HEK293 (cell line): ENCODE results near the gene PRSS8.
A peak's percentile ranks its signal among the peaks of the same experiment; 100 is the strongest.

ENCODE experiments used
- BCL11B ChIP-seq: fragments of 450-650 bp; formaldehyde crosslinking; IDR thresholded peaks from 2 replicates; pipeline ENCODE4 v1.5.1; 2016; ENCODE audit warnings: low read depth, missing biosample characterization, missing genetic modification characterization
- KLF7 ChIP-seq: fragments of 450-650 bp; formaldehyde crosslinking; IDR thresholded peaks from 2 replicates; pipeline ENCODE4 v1.5.1; 2016; ENCODE audit warnings: missing biosample characterization, missing genetic modification characterization, borderline replicate concordance
- PATZ1 ChIP-seq: fragments of 450-650 bp; formaldehyde crosslinking; IDR thresholded peaks from 2 replicates; pipeline ENCODE4 v1.5.1; 2016; ENCODE audit warnings: missing biosample characterization, missing genetic modification characterization
- PRDM4 ChIP-seq: fragments of 450-650 bp; formaldehyde crosslinking; IDR thresholded peaks from 2 replicates; pipeline ENCODE4 v1.5.1; 2017; ENCODE audit warnings: missing biosample characterization, missing genetic modification characterization
- REST ChIP-seq: fragments of 450-650 bp; formaldehyde crosslinking; IDR thresholded peaks from 2 replicates; pipeline ENCODE4 v1.5.1; 2016; ENCODE audit warnings: missing biosample characterization, missing genetic modification characterization
- ZBTB11 ChIP-seq: fragments of 450-650 bp; formaldehyde crosslinking; conservative IDR thresholded peaks from 2 replicates; pipeline ENCODE4 v1.5.1; 2016; ENCODE audit warnings: low read depth, missing biosample characterization, missing genetic modification characterization
- ZBTB21 ChIP-seq: fragments of 450-650 bp; formaldehyde crosslinking; IDR thresholded peaks from 2 replicates; pipeline ENCODE4 v1.5.1; 2017; ENCODE audit warnings: missing biosample characterization, missing genetic modification characterization
- ZBTB6 ChIP-seq: fragments of 450-650 bp; formaldehyde crosslinking; IDR thresholded peaks from 2 replicates; pipeline ENCODE4 v1.5.1; 2017; ENCODE audit warnings: missing biosample characterization, missing genetic modification characterization
- ZFP41 ChIP-seq: fragments of 450-650 bp; formaldehyde crosslinking; IDR thresholded peaks from 2 replicates; pipeline ENCODE4 v1.5.1; 2016; ENCODE audit warnings: missing biosample characterization, missing genetic modification characterization, borderline replicate concordance
- ZIC2 ChIP-seq: fragments of 450-650 bp; formaldehyde crosslinking; IDR thresholded peaks from 2 replicates; pipeline ENCODE4 v1.5.1; 2016; ENCODE audit warnings: missing biosample characterization, missing genetic modification characterization
- ZNF146 ChIP-seq: fragments of 450-650 bp; formaldehyde crosslinking; IDR thresholded peaks from 2 replicates; pipeline ENCODE4 v1.5.1; 2016; ENCODE audit warnings: missing biosample characterization, missing genetic modification characterization
- ZNF16 ChIP-seq: fragments of 450-650 bp; formaldehyde crosslinking; IDR thresholded peaks from 2 replicates; pipeline ENCODE4 v1.5.1; 2016; ENCODE audit warnings: low read depth, missing biosample characterization, missing genetic modification characterization
- ZNF174 ChIP-seq: fragments of 450-650 bp; formaldehyde crosslinking; IDR thresholded peaks from 2 replicates; pipeline ENCODE4 v1.5.0; 2017; ENCODE audit warnings: missing biosample characterization, mild to moderate bottlenecking, missing genetic modification characterization
- ZNF48 ChIP-seq: fragments of 450-650 bp; formaldehyde crosslinking; IDR thresholded peaks from 2 replicates; pipeline ENCODE4 v1.5.1; 2016; ENCODE audit warnings: missing biosample characterization, missing genetic modification characterization
- ZNF488 ChIP-seq: fragments of 450-650 bp; formaldehyde crosslinking; IDR thresholded peaks from 2 replicates; pipeline ENCODE4 v1.5.1; 2016; ENCODE audit warnings: missing biosample characterization, missing genetic modification characterization
- ZNF558 ChIP-seq: fragments of 450-650 bp; formaldehyde crosslinking; IDR thresholded peaks from 2 replicates; pipeline ENCODE4 v1.5.1; 2016; ENCODE audit warnings: missing biosample characterization, missing genetic modification characterization
- ZNF560 ChIP-seq: fragments of 450-650 bp; formaldehyde crosslinking; IDR thresholded peaks from 2 replicates; pipeline ENCODE4 v1.5.1; 2017; ENCODE audit warnings: missing biosample characterization, missing genetic modification characterization, borderline replicate concordance
- ZNF623 ChIP-seq: fragments of 450-650 bp; formaldehyde crosslinking; IDR thresholded peaks from 2 replicates; pipeline ENCODE4 v1.5.1; 2016; ENCODE audit warnings: missing biosample characterization, missing genetic modification characterization
- ZSCAN18 ChIP-seq: fragments of 450-650 bp; formaldehyde crosslinking; IDR thresholded peaks from 2 replicates; pipeline ENCODE4 v1.5.1; 2016; ENCODE audit warnings: missing biosample characterization, missing genetic modification characterization

PRSS8 gene

GRCh38 chr16:31094424-31095120, 41.0 kb downstream of the PRSS8 start, which contains the start of gene VKORC1 (continued):
- TF ChIP-seq ZNF488 (tag by site-specific recombination) (no peak), PATZ1 (tag by site-specific recombination) (peak; percentile 93; the same call in 1 of the 2 replicates), REST (peak; percentile 34; the same call in 1 of the 2 replicates), ZNF174 (tag by site-specific recombination) (no peak), ZNF560 (tag by site-specific recombination) (no peak), ZSCAN18 (tag by site-specific recombination) (no peak), ZNF48 (tag by site-specific recombination) (no peak), ZBTB21 (tag by site-specific recombination) (no peak), ZFP41 (tag by site-specific recombination) (no peak), ZNF146 (no peak), ZNF558 (no peak; the same call in 1 of the 2 replicates), ZBTB11 (tag by site-specific recombination) (peak; percentile 46), KLF7 (tag by site-specific recombination) (peak; percentile 76; the same call in 1 of the 2 replicates), ZIC2 (peak; percentile 72), BCL11B (no peak), ZNF16 (tag by site-specific recombination) (no peak), ZNF623 (tag by site-specific recombination) (no peak), PRDM4 (no peak), ZBTB6 (tag by site-specific recombination) (peak; percentile 40; the same call in 1 of the 2 replicates)
